ENCODE results near the gene ADK.

- TF ChIP-seq CTCF (conservative IDR thresholded peaks at IDR 0.05 in 1 of 2, IDR thresholded peaks at IDR 0.05 in 1 of 2; ENCODE audit: low read depth in 1 of 2, low read length in 2 of 2): no peak
- TF ChIP-seq EZH2 (IDR thresholded peaks at IDR 0.05; ENCODE audit: low read length, missing control alignments): no peak
Measured at GRCh38 chr10:74708246-74708645, 557.2 kb downstream of the ADK start.

All from fibroblast of lung (primary cell).